HG02571 (cell line): ENCODE results near the gene FANCI.
A peak's percentile ranks its signal among the peaks of the same experiment; 100 is the strongest.

Experiments
- ATAC-seq: cut with Tn5 transposase; IDR thresholded peaks from one replicate; pipeline ENCODE4 v1.9.1; 2021; ENCODE audit warnings: mild to moderate bottlenecking, moderate library complexity; ENCODE audit not compliant: unreplicated experiment

Gene FANCI

GRCh38 chr15:89330881-89331595 lies 87.3 kb downstream of the FANCI start:
- no peak for ATAC-seq

GRCh38 chr15:89332446-89332845 lies 88.7 kb downstream of the FANCI start:
- no peak for ATAC-seq

GRCh38 chr15:89333011-89333860 lies 89.5 kb downstream of the FANCI start:
- ATAC-seq: no peak

GRCh38 chr15:89333959-89334509 lies 90.3 kb downstream of the FANCI start:
- no peak for ATAC-seq

- ATAC-seq: peak; percentile 85
These were observed 90.9 kb downstream of the FANCI start, which contains the start of gene POLG for GRCh38 chr15:89334510-89335297. TSS of gene POLG (minus strand) at chr15:89334824. CDS start at chr15:89333754, 1,070 bp downstream.

- ATAC-seq: peak; percentile 1
These were observed 91.7 kb downstream of the FANCI start for GRCh38 chr15:89335298-89336041.

- no peak for ATAC-seq
These were observed 94.3 kb downstream of the FANCI start for GRCh38 chr15:89338036-89338435.

GRCh38 chr15:89340573-89340972 lies 96.8 kb downstream of the FANCI start:
- ATAC-seq: no peak

- no peak for ATAC-seq
These were observed 97.7 kb downstream of the FANCI start for GRCh38 chr15:89341316-89342005.

GRCh38 chr15:89342840-89343239 lies 99.1 kb downstream of the FANCI start:
- no peak for ATAC-seq

GRCh38 chr15:89345248-89345647 lies 101.5 kb downstream of the FANCI start:
- ATAC-seq: no peak

- no peak for ATAC-seq
These were observed 102.9 kb downstream of the FANCI start for GRCh38 chr15:89346516-89347231.

GRCh38 chr15:89349206-89349558 lies 105.4 kb downstream of the FANCI start:
- no peak for ATAC-seq

GRCh38 chr15:89352476-89352875 lies 108.7 kb downstream of the FANCI start:
- no peak for ATAC-seq

GRCh38 chr15:89353991-89354390 lies 110.2 kb downstream of the FANCI start:
- ATAC-seq: no peak

GRCh38 chr15:89356634-89357298 lies 113.0 kb downstream of the FANCI start:
- no peak for ATAC-seq

- ATAC-seq: no peak
These were observed 114.6 kb downstream of the FANCI start for GRCh38 chr15:89358435-89358754.

- ATAC-seq: peak; percentile 91
These were observed 115.1 kb downstream of the FANCI start for GRCh38 chr15:89358755-89359439.
